DND-41 (cell line): ENCODE measurements around the gene KLK12.

Experiments used
- ATAC-seq: fragments of 200-7000 bp; cut with Tn5 transposase; 3 replicates; pipeline ENCODE4 v1.9.1; 2021; ENCODE audit warnings: low read depth; ENCODE audit not compliant: insufficient read depth
- DNase-seq: peaks from one replicate; pipeline ENCODE4 v3.0.0-alpha.2; 2020
- H2AFZ ChIP-seq: 2 replicates; pipeline ENCODE4 v1.6.0; 2012; ENCODE audit warnings: low read depth, low read length
- H3K27ac ChIP-seq: 2 replicates; pipeline ENCODE4 v1.5.1; 2012; ENCODE audit warnings: low read length, inconsistent platforms
- H3K27me3 ChIP-seq: fragments of 200-600 bp; sonication (generic); 2 replicates; pipeline ENCODE4 v1.6.0; 2012; ENCODE audit warnings: low read length, mild to moderate bottlenecking, inconsistent platforms; ENCODE audit not compliant: insufficient read depth, poor library complexity
- H3K36me3 ChIP-seq: 2 replicates; pipeline ENCODE4 v1.5.1; 2012; ENCODE audit warnings: low read length, inconsistent platforms; ENCODE audit not compliant: insufficient read depth
- H3K4me1 ChIP-seq: 2 replicates; pipeline ENCODE4 v1.5.1; 2012; ENCODE audit warnings: mild to moderate bottlenecking, low read length; ENCODE audit not compliant: insufficient read depth
- H3K4me2 ChIP-seq: 2 replicates; pipeline ENCODE4 v1.6.0; 2012; ENCODE audit warnings: mild to moderate bottlenecking, moderate library complexity, low read length, inconsistent platforms; ENCODE audit not compliant: insufficient read depth
- H3K4me3 ChIP-seq, 2 experiments: fragments of 200-600 bp in 1 of 2; shearing (Covaris generic) in 1 of 2; 2 replicates each; pipeline ENCODE4 v1.5.1; 2012 to 2016; ENCODE audit warnings: inconsistent platforms in 2 of 2, low read length in 2 of 2, mild to moderate bottlenecking in 2 of 2, low read depth in 1 of 2, moderate library complexity in 1 of 2
- H3K79me2 ChIP-seq: 2 replicates; pipeline ENCODE4 v1.6.0; 2012; ENCODE audit warnings: low read length, inconsistent platforms; ENCODE audit not compliant: insufficient read depth
- H3K9ac ChIP-seq: 2 replicates; pipeline ENCODE4 v1.6.0; 2012; ENCODE audit warnings: low read depth, mild to moderate bottlenecking, inconsistent platforms, low read length, moderate library complexity
- H3K9me3 ChIP-seq: 2 replicates; pipeline ENCODE4 v1.5.1; 2012; ENCODE audit warnings: low read length, moderate library complexity, mild to moderate bottlenecking, inconsistent platforms; ENCODE audit not compliant: insufficient read depth, severe bottlenecking
- H4K20me1 ChIP-seq: 2 replicates; pipeline ENCODE4 v1.6.0; 2012; ENCODE audit warnings: low read length; ENCODE audit not compliant: insufficient read depth
- CTCF ChIP-seq: IDR thresholded peaks from 2 replicates; pipeline ENCODE4 v1.5.1; 2012; ENCODE audit warnings: borderline replicate concordance, low read length, moderate library complexity, mild to moderate bottlenecking; ENCODE audit not compliant: poor library complexity, severe bottlenecking; ENCODE audit errors: extremely low read depth
- EZH2 ChIP-seq: IDR thresholded peaks from 3 replicates; pipeline ENCODE4 v1.6.1; 2012; ENCODE audit warnings: borderline replicate concordance, low read depth, mild to moderate bottlenecking, moderate library complexity, low read length, inconsistent platforms; ENCODE audit not compliant: severe bottlenecking

Gene KLK12

GRCh38 chr19:51027873-51028272, 6.9 kb downstream of the KLK12 start:
- H3K4me2 ChIP-seq = no peak overlapping the region
- no peak overlapping the region for H2AFZ ChIP-seq
- TF ChIP-seq CTCF = no peak
- no peak for TF ChIP-seq EZH2
- H3K27me3 ChIP-seq = peaks cover 10% of the 10 kb centered on the region
- no peaks in the 10 kb centered on the region for H4K20me1 ChIP-seq
- ATAC-seq (no peak), DNase-seq (no peak)
- H3K36me3 ChIP-seq = no peaks in the 10 kb centered on the region
- H3K4me3 ChIP-seq = no peak overlapping the region
- no peak overlapping the region for H3K27ac ChIP-seq
- no peaks in the 10 kb centered on the region for H3K9me3 ChIP-seq
- H3K79me2 ChIP-seq = no peaks in the 10 kb centered on the region
- no peak overlapping the region for H3K9ac ChIP-seq
- no peaks in the 10 kb centered on the region for H3K4me1 ChIP-seq

GRCh38 chr19:51027126-51027806, 7.5 kb downstream of the KLK12 start:
- H2AFZ ChIP-seq = no peak overlapping the region
- ATAC-seq (no peak), DNase-seq (no peak)
- H3K4me3 ChIP-seq = no peak overlapping the region
- H3K4me1 ChIP-seq = no peaks in the 10 kb centered on the region
- no peak overlapping the region for H3K4me2 ChIP-seq
- no peaks in the 10 kb centered on the region for H4K20me1 ChIP-seq
- H3K27me3 ChIP-seq = peaks cover 10% of the 10 kb centered on the region
- no peaks in the 10 kb centered on the region for H3K36me3 ChIP-seq
- no peaks in the 10 kb centered on the region for H3K9me3 ChIP-seq
- no peak overlapping the region for H3K9ac ChIP-seq
- H3K27ac ChIP-seq = no peak overlapping the region
- H3K79me2 ChIP-seq = no peaks in the 10 kb centered on the region
- TF ChIP-seq EZH2 = no peak
- TF ChIP-seq CTCF = no peak

- Histone ChIP-seq H4K20me1 (no peaks in the 10 kb centered on the region), H3K4me2 (no peak within 1 kb of the TSS), H3K9me3 (no peaks in the 10 kb centered on the region), H2AFZ (no peak within 1 kb of the TSS), H3K4me1 (no peaks in the 10 kb centered on the region), H3K79me2 (no peaks in the 10 kb centered on the region), H3K36me3 (no peaks in the 10 kb centered on the region), H3K4me3 (no peak within 1 kb of the TSS), H3K27ac (no peak within 1 kb of the TSS), H3K9ac (no peak within 1 kb of the TSS), H3K27me3 (peaks cover 10% of the 10 kb centered on the region)
- ATAC-seq (no peak), DNase-seq (no peak)
- TF ChIP-seq CTCF (no peak), EZH2 (no peak)
Observed at GRCh38 chr19:51026554-51026831, 8.3 kb downstream of the KLK12 start, which contains the start of gene KLK11. Gene KLK11 (minus strand): TSS chr19:51026616. CDS start chr19:51025631, 985 bp downstream.
